HG02798 (cell line): ENCODE measurements around the gene RPL13.

Experiments
- ATAC-seq: cut with Tn5 transposase; IDR thresholded peaks from one replicate; pipeline ENCODE4 v1.9.1; 2021; ENCODE audit warnings: mild to moderate bottlenecking; ENCODE audit not compliant: unreplicated experiment, poor library complexity

The RPL13 gene

GRCh38 chr16:89544713-89545043 is 15.8 kb upstream of the RPL13 start:
- no peak for ATAC-seq

- no peak for ATAC-seq
Measured at GRCh38 chr16:89545044-89545830, 15.2 kb upstream of the RPL13 start.

- no peak for ATAC-seq
Measured at GRCh38 chr16:89545831-89546574, 14.5 kb upstream of the RPL13 start.

DNA sequence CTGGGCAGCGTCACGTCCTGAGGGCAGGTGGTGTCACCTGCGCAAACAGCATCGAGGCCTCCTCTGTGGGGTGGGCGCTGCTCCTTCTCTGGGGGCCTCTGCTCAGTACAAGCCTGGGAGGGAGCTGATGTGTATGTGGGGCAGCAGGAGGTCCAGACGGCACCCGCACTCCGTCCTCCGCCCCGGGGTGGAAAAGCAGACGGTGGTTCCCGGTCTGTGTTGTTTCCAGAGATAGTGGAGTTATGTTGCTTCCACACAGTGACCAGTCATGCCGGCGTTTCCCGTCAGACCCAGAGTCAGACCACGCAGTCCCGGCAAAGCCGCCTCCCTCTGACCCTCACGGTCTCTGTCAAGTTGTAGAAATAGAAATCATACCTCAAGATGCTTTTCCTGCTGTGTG is 13.7 kb upstream of the RPL13 start:
- ATAC-seq = no peak

- no peak for ATAC-seq
Measured at GRCh38 chr16:89547291-89547690, 13.2 kb upstream of the RPL13 start.

DNA sequence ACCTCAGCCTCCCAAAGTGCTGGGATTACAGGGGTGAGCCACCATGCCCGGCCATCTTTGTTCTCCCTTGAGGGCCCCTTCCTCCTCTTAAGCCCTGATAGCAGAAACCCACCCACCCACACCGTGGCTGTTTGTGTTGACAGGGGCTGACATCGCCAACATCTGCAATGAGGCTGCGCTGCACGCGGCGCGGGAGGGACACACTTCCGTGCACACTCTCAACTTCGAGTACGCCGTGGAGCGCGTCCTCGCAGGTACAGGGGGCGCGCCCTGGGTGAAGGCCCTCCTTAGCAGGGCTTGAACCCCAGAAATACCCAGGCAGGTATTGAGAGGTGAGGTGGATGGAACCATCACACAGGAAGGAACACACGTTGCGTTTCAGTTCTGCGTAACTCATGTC is 12.6 kb upstream of the RPL13 start:
- ATAC-seq = no peak

- ATAC-seq = no peak
Measured at GRCh38 chr16:89548344-89549006, 12.0 kb upstream of the RPL13 start.

DNA sequence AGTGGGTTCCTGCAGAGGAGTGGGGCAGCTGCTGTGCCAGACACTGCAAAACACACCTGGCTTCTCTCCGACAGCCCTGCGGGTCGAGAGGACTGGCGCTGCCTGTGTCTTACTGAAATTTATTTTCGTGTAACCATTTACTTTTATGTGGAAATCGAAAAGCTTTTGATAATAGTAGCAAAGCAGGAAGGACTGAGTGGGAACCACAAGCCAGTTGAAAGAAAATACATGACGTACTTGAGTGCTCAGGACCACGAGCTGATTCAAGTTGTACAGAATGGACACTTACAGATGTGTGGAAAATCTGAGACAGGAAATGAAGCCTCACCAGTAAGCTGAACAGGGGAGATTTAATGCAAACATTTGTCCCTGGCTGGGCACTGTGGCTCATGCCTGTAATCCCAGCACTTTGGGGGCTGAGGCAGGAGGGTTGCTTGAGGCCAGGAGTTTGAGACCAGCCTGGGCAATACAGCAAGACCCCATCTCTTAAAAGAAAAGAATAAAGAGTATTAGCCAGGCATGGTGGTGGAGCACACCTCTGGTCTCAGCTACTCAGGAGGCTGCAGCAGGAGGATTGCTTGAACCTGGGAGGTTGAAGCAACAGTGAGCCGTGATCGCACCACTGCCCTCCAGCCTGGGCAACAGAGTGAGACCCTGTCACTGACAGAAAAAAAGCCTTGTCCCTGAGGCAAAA is 11.3 kb upstream of the RPL13 start:
- no peak for ATAC-seq

GRCh38 chr16:89550421-89551007 is 10.0 kb upstream of the RPL13 start:
- no peak for ATAC-seq

- ATAC-seq = no peak
Measured at GRCh38 chr16:89552329-89552728, 8.2 kb upstream of the RPL13 start.

DNA sequence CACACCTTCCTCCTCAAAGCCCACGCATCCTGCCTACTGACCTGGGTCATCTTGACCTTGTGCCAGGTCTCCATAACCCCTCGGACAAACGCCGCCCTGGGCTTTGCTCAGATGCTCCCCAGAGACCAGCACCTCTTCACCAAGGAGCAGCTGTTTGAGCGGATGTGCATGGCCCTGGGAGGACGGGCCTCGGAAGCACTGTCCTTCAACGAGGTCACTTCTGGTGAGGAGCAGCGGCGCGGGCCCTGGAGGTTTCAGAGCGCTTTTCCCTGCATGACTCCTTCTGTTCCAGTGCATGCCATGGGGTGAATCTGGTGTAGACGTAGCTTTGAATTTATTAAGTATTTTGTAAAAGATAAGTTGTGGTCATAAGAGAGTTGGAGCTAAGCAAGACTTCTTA is 7.6 kb upstream of the RPL13 start:
- no peak for ATAC-seq

DNA sequence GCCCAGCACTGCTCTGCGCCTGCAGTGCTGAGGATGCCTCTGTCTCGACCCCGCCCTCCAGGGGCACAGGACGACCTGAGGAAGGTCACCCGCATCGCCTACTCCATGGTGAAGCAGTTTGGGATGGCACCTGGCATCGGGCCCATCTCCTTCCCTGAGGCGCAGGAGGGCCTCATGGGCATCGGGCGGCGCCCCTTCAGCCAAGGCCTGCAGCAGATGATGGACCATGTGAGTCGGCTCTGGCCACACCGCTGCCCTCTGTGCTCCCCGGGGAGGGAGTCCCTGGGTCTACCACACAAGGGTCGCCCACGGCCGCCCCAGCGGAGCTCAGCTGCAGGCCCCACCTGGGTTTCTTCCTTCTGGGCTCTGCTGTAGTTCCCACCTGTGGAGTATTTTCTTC is 6.7 kb upstream of the RPL13 start:
- no peak for ATAC-seq

- ATAC-seq = no peak
Measured at GRCh38 chr16:89554343-89554742, 6.1 kb upstream of the RPL13 start.

DNA sequence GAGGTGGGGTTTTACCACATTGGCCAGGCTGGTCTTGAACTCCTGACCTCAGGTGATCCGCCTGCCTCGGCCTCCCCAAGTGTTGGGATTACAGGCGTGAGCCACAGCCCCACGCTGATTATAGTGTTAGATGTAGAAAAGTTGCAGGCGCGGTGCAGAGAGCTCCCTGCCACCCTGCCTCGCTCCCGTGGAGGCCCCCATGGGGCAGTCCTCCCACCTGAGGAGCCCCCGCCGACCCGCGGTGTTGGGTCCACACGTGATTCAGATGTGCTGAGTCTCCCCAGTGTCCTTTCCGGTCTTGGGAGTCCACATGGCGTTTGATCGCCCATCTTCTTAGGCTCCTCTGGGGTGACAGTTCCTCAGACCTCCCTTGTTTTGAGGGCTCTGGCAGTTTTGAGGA is 5.2 kb upstream of the RPL13 start:
- no peak for ATAC-seq

GRCh38 chr16:89555780-89556179 is 4.7 kb upstream of the RPL13 start:
- ATAC-seq = no peak

- ATAC-seq = no peak
Measured at GRCh38 chr16:89556750-89557689, 3.5 kb upstream of the RPL13 start.

DNA sequence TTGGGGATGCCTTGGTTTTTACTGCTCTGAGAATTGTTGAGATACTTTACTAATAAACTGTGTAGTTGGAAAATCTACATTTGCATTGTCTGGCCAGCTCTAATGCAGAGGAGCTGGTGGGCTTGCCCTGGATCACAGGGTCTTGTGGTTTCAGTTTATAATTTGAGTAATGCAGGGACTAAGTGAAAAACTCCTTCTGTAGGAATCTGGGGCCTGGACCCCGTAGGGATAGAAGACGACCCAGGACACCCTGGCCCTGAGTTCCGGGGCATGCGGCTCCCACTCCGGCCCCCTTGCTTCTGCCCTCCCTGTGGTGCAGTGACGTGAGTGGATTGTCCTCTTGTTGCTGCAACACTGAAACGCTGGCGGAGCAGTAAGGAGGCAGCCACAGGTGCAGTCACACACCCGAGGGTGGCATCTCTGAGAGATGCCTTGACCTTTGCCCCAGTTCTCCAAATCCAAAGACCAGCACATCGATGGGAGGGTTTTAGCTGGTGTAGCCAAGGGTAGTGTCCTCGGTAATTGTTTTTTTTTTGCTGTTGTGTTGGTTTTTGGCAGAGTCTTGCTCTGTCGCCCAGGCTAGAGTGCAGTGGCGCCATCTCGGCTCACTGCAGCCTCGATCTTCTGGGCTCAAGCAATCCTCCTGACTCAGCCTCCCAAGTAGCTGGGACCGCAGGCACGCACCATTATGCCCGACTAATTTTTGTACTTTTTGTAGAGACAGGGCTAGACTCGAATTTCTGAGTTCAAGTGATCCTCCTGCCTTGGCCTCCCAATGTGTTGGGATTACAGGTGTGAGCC is 2.6 kb upstream of the RPL13 start:
- no peak for ATAC-seq

- ATAC-seq = no peak
Measured at GRCh38 chr16:89561142-89561883, 831 bp downstream of the RPL13 start.
